ENCODE measurements around the gene CMTM7.
A peak's percentile ranks its signal among the peaks of the same experiment; 100 is the strongest.
"Not testable (repeated sequence)": the region's sequence is repeated elsewhere in the genome, so short reads cannot be mapped to it uniquely, and the experiment has no call there.

Gene CMTM7

GRCh38 chr3:32383136-32383711, 8.4 kb upstream of the CMTM7 start:
- no peak for DNase-seq (ENCODE audit: low read depth)

- no peak for DNase-seq (ENCODE audit: low read depth)
Observed at GRCh38 chr3:32384938-32385337, 6.7 kb upstream of the CMTM7 start.

- DNase-seq (ENCODE audit: low read depth) = no peak
Observed at GRCh38 chr3:32387512-32387911, 4.1 kb upstream of the CMTM7 start.

GRCh38 chr3:32389577-32389976, 2.1 kb upstream of the CMTM7 start:
- not testable (repeated sequence) for DNase-seq (ENCODE audit: low read depth)

- DNase-seq (ENCODE audit: low read depth) = no peak
Observed at GRCh38 chr3:32392536-32393302, 1.1 kb downstream of the CMTM7 start.

- no peak for DNase-seq (ENCODE audit: low read depth)
Observed at GRCh38 chr3:32395496-32395895, 3.8 kb downstream of the CMTM7 start.

- DNase-seq (ENCODE audit: low read depth) = no peak
Observed at GRCh38 chr3:32397941-32398340, 6.3 kb downstream of the CMTM7 start.

GRCh38 chr3:32398531-32398930, 6.9 kb downstream of the CMTM7 start:
- DNase-seq (ENCODE audit: low read depth) = no peak

GRCh38 chr3:32399030-32399620, 7.5 kb downstream of the CMTM7 start:
- DNase-seq (ENCODE audit: low read depth) = no peak

- DNase-seq (ENCODE audit: low read depth) = no peak
Observed at GRCh38 chr3:32401126-32401525, 9.5 kb downstream of the CMTM7 start.

GRCh38 chr3:32401556-32402081, 10.0 kb downstream of the CMTM7 start:
- DNase-seq (ENCODE audit: low read depth) = peak; percentile 41

GRCh38 chr3:32403663-32404062, 12.0 kb downstream of the CMTM7 start:
- no peak for DNase-seq (ENCODE audit: low read depth)

GRCh38 chr3:32404714-32405113, 13.1 kb downstream of the CMTM7 start:
- DNase-seq (ENCODE audit: low read depth) = no peak

GRCh38 chr3:32405155-32405554, 13.5 kb downstream of the CMTM7 start:
- no peak for DNase-seq (ENCODE audit: low read depth)

GRCh38 chr3:32405711-32406323, 14.2 kb downstream of the CMTM7 start:
- DNase-seq (ENCODE audit: low read depth) = no peak

- DNase-seq (ENCODE audit: low read depth) = no peak
Observed at GRCh38 chr3:32406486-32407408, 15.1 kb downstream of the CMTM7 start.

GRCh38 chr3:32410367-32411246, 19.0 kb downstream of the CMTM7 start:
- no peak for DNase-seq (ENCODE audit: low read depth)

GRCh38 chr3:32411442-32411841, 19.8 kb downstream of the CMTM7 start:
- DNase-seq (ENCODE audit: low read depth) = no peak

GRCh38 chr3:32412887-32413286, 21.2 kb downstream of the CMTM7 start:
- DNase-seq (ENCODE audit: low read depth) = no peak

- no peak for DNase-seq (ENCODE audit: low read depth)
Observed at GRCh38 chr3:32413845-32414521, 22.3 kb downstream of the CMTM7 start.

Data from stimulated activated CD4-positive, alpha-beta T cell treated with anti-CD3 and anti-CD28 coated beads, Interleukin-2, amount 100 ng/mL, for 4 hours (primary cell).